H1 (cell line): Measurements from ENCODE around the gene TEKT1.

Source experiments
- ATF3 ChIP-seq: IDR thresholded peaks from 2 replicates; pipeline ENCODE4 v1.6.1; 2011; ENCODE audit warnings: low read depth, mild to moderate bottlenecking, low read length; ENCODE audit not compliant: insufficient read depth
- BRCA1 ChIP-seq: IDR thresholded peaks from 2 replicates; pipeline ENCODE4 v1.6.1; 2012; ENCODE audit warnings: low read depth, low read length, improper control_type of control experiment
- CREB1 ChIP-seq: IDR thresholded peaks from 2 replicates; pipeline ENCODE4 v1.6.1; 2012; ENCODE audit warnings: inconsistent platforms
- CTCF ChIP-seq, 3 experiments: IDR thresholded peaks; 1 replicate in 2 of 3; 2 replicates in 1 of 3; pipeline versions ENCODE4 v1.5.1 to v1.6.1; 2011; ENCODE audit warnings: low read length in 3 of 3, mild to moderate bottlenecking in 3 of 3, inconsistent platforms in 2 of 3, low read depth in 1 of 3, moderate library complexity in 1 of 3; ENCODE audit not compliant: insufficient read depth in 1 of 3; ENCODE audit errors: control extremely low read depth in 1 of 3
- EGR1 ChIP-seq: IDR thresholded peaks from 2 replicates; pipeline ENCODE4 v1.6.1; 2011; ENCODE audit warnings: low read depth, low read length, borderline replicate concordance
- HDAC2 ChIP-seq, 2 experiments: fragments of 300-600 bp in 1 of 2; sonication (generic) in 1 of 2; IDR thresholded peaks; 2 replicates each; pipeline ENCODE4 v1.6.1; 2011 to 2012; ENCODE audit warnings: low read depth in 2 of 2, low read length in 2 of 2, mild to moderate bottlenecking in 2 of 2, moderate library complexity in 2 of 2, borderline replicate concordance in 1 of 2, inconsistent platforms in 1 of 2
- YY1 ChIP-seq: IDR thresholded peaks from 2 replicates; pipeline ENCODE4 v1.6.1; 2011; ENCODE audit warnings: low read depth, mild to moderate bottlenecking, low read length

- no peak for TF ChIP-seq CREB1
- no peak for TF ChIP-seq EGR1
- no peak for TF ChIP-seq YY1
- no peak for TF ChIP-seq HDAC2 (IDR thresholded peaks at IDR 0.05; ENCODE audit: borderline replicate concordance in 1 of 2, low read depth in 2 of 2, low read length in 2 of 2)
- no peak for TF ChIP-seq BRCA1
- TF ChIP-seq ATF3 = no peak
- TF ChIP-seq CTCF (IDR thresholded peaks at IDR 0.05; ENCODE audit: control extremely low read depth in 1 of 3, insufficient read depth in 1 of 3, low read depth in 1 of 3, low read length in 3 of 3) = no peak
Observed at GRCh38 chr17:6780001-6780400, 51.5 kb downstream of the TEKT1 start.
